ENCODE results near the gene TMEM135. TPM values are rescaled to one million over a fixed set of nuclear protein-coding genes. Genes with fewer than 3 reads are reported as not detected.

TMEM135 gene
- total RNA-seq, 2 experiments from 2014 or later, result 24.7 to 30.0 TPM

GRCh38 chr11:87005569-87005921, 32.2 kb upstream of the TMEM135 start:
- peaks cover 2% of the 10 kb centered on the region for H3K4me1 Mint-ChIP-seq (ENCODE audit: low read depth)
- H3K27me3 Mint-ChIP-seq, result peaks cover 2% of the 10 kb centered on the region
- ChIA-PET POLR2A (no interaction called here), CTCF (interaction anchor here (0.6 to 1.4 kb wide), 3 partner anchors 8 to 12 kb away, joined by 3 to 8 read pairs (median 3); no protein-coding TSS in a partner anchor)
- intact Hi-C loops (cut with micrococcal nuclease), result no loop called here
- no peak overlapping the region for H3K4me3 Mint-ChIP-seq
- no peak overlapping the region for H3K27ac Mint-ChIP-seq
- no peaks in the 10 kb centered on the region for H3K36me3 Mint-ChIP-seq (ENCODE audit: low read depth)
- ATAC-seq (no peak), DNase-seq (no peak)
- no peak for TF ChIP-seq CTCF (IDR thresholded peaks at IDR 0.05)
- no peaks in the 10 kb centered on the region for H3K9me3 Mint-ChIP-seq

GRCh38 chr11:87006035-87006434, 31.7 kb upstream of the TMEM135 start:
- Mint-ChIP-seq H3K27me3 (peaks cover 2% of the 10 kb centered on the region), H3K9me3 (no peaks in the 10 kb centered on the region), H3K4me1 (ENCODE audit: low read depth) (peaks cover 3% of the 10 kb centered on the region), H3K27ac (no peak overlapping the region), H3K4me3 (no peak overlapping the region), H3K36me3 (ENCODE audit: low read depth) (no peaks in the 10 kb centered on the region)
- ChIA-PET CTCF (interaction anchor here (0.6 to 1.4 kb wide), 3 partner anchors 9 to 12 kb away, joined by 3 to 8 read pairs (median 3); no protein-coding TSS in a partner anchor), POLR2A (no interaction called here)
- ATAC-seq (no peak), DNase-seq (no peak)
- intact Hi-C loops (cut with micrococcal nuclease), result no loop called here
- TF ChIP-seq CTCF (IDR thresholded peaks at IDR 0.05), result no peak

GRCh38 chr11:87007963-87008362, 29.8 kb upstream of the TMEM135 start:
- DNase-seq (no peak), ATAC-seq (no peak)
- Mint-ChIP-seq H3K27me3 (peaks cover 2% of the 10 kb centered on the region), H3K27ac (no peak overlapping the region), H3K4me3 (no peak overlapping the region), H3K36me3 (ENCODE audit: low read depth) (no peaks in the 10 kb centered on the region), H3K4me1 (ENCODE audit: low read depth) (peaks cover 3% of the 10 kb centered on the region), H3K9me3 (no peaks in the 10 kb centered on the region)
- TF ChIP-seq CTCF (IDR thresholded peaks at IDR 0.05), result no peak
- CTCF ChIA-PET, result no interaction called here
- POLR2A ChIA-PET, result no interaction called here
- intact Hi-C loops (cut with micrococcal nuclease), result no loop called here

- no peaks in the 10 kb centered on the region for H3K9me3 Mint-ChIP-seq
- intact Hi-C loops (cut with micrococcal nuclease), result no loop called here
- H3K27ac Mint-ChIP-seq, result no peak overlapping the region
- H3K4me1 Mint-ChIP-seq (ENCODE audit: low read depth), result peaks cover 3% of the 10 kb centered on the region
- no peak for TF ChIP-seq CTCF (IDR thresholded peaks at IDR 0.05)
- no peak for DNase-seq
- no peak for ATAC-seq
- POLR2A ChIA-PET, result no interaction called here
- CTCF ChIA-PET, result interaction anchor here (1.3 kb wide), 2 partner anchors 26 to 342 kb away, joined by 3 read pairs; partner anchors contain the start of gene TMEM135
- no peak overlapping the region for H3K4me3 Mint-ChIP-seq
- H3K36me3 Mint-ChIP-seq (ENCODE audit: low read depth), result no peaks in the 10 kb centered on the region
- H3K27me3 Mint-ChIP-seq, result no peaks in the 10 kb centered on the region
These were observed 25.6 kb upstream of the TMEM135 start for GRCh38 chr11:87012089-87012488.

DNA sequence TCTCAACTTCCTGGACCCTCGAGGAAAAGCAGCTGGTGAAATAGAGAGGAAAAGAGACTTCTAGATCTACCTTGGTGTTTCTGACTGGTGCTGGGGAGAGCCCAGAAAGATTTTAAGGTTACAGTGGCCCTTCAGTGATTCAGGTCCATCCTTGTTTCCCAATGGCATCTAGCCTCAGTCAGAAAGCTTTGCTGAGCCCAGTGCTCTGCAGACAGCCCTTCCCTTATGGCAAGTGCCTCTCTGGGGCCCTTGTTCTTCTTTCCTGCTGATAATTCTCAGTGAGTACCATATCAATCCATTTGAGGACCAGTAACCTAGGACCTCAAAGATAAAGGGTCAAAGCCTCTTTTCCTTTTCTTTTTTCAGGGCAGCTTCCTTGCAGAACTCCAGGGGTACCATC, 25.1 kb upstream of the TMEM135 start:
- intact Hi-C loops (cut with micrococcal nuclease), result no loop called here
- ChIA-PET POLR2A (interaction anchor here (1.2 kb wide), 1 partner anchor 18 kb away, joined by 4 read pairs; no protein-coding TSS in a partner anchor), CTCF (interaction anchor here (1.3 to 2.0 kb wide), 3 partner anchors 16 to 341 kb away, joined by 3 to 5 read pairs (median 3); partner anchors contain the start of gene TMEM135)
- Mint-ChIP-seq H3K27ac (no peak overlapping the region), H3K27me3 (no peaks in the 10 kb centered on the region), H3K4me1 (ENCODE audit: low read depth) (peaks cover 3% of the 10 kb centered on the region), H3K4me3 (no peak overlapping the region), H3K9me3 (no peaks in the 10 kb centered on the region), H3K36me3 (ENCODE audit: low read depth) (no peaks in the 10 kb centered on the region)
- ATAC-seq (no peak), DNase-seq (no peak)
- TF ChIP-seq CTCF (IDR thresholded peaks at IDR 0.05), result no peak

Data from activated CD8-positive, alpha-beta T cell treated with anti-CD3 and anti-CD28 coated beads for 36 hours (primary cell).